ENCODE results near the gene HDAC4.

HDAC4 gene

DNA sequence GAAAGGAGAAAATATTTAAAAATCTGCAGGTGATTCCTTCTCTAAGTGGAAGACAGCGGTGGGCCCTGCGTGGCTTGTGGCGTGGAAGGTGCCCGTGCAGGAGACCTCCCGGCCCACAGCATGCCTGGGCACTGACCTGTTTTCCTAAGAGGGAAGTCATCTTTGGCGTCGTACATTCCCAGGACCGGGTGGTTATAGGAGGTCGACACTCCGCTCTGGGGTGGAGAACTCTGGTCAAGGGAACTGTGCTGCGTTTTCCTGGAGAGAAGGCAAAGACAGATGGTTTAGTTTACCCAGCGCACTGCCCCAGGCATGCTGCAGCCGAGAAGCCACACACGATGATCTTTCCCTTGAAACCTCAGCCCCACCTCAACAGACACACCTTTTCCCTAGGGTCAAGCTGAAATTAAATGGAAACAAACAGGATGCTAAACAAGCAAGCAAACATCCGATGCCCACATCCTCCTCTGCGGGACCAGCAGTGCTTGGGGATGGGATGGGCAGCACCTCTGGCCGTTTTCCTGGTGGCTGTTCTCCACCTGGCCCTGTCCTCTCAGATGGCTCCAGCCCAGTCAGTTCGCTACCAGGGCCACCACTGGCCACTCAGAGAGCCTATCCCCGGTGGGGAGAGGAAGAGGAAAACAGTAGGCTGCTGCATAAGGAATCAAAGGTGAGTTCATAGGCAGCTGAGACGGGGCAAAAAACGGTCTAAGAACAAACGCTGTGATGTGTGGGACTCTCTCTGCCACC, 244.1 kb downstream of the HDAC4 start:
- no peak for DNase-seq (ENCODE audit: low read depth, low spot score)

DNA sequence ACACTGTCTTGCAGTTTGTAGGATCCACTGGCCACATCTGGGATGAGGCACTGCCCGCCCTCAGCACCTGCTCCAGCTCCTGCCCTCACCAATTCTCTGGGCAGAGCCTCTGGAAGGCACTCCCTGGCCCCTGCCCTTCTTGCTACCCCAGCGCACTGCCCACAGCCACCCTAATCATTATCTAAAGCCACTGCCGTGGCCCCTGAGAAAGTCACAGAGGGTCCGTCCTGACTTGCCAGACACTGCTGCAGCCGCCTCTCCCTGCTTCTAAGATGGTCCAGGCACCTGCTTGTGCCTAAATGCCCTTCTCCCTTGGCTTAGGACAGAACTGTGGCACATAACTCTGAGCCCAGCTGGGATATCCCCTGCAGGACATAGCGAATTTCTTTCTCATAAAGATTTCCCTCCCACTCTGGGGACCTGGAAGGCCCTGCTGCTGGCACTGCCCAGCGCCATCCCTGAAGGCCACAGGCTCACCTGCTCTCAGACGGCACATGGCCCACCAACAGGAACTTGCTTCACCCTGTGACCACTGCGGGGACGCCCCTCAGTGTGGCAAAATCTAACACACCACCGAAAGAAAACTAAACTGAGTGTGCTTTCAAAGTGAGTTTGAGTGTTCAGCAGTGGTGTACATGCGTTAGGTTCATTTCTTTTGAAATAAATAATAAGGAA, 244.9 kb downstream of the HDAC4 start:
- no peak for DNase-seq (ENCODE audit: low read depth, low spot score)

DNA sequence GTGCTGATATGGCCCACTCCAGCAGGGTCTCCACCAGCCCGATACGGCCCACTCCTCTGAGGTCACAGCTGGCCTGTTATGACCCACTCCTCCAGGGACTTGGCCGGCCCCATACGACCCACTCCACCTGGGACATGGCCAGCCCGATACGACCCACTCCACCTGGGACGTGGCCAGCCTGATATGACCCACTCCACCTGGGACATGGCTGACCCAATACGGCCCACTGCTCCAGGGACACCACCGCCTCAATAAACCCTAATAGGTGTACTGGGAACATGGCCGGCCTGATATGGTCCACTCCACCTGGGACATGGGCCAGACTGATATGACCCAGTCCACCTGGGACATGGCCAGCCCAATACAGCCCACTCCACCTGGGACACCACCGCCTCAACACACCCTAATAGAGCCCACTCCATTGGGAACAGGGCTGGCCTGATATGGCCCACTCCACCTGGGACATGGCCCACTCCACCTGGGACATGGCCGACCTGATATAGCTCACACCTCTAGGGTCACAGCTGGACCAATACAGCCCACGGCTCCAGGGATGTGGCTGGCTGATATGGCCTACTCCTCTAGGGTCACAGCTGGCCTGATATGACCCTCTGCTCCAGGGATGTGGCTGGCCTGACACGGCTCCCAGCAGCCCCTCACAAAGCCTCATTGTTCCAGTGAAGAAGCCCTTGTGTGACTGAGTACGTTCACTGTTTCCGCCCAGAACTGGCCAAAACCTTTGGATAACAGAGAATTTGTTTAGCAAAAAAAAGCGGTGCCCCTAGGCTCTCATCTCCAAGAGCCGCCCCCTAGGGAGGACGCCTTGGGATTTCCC, 245.6 kb downstream of the HDAC4 start:
- no peak for DNase-seq (ENCODE audit: low read depth, low spot score)

DNA sequence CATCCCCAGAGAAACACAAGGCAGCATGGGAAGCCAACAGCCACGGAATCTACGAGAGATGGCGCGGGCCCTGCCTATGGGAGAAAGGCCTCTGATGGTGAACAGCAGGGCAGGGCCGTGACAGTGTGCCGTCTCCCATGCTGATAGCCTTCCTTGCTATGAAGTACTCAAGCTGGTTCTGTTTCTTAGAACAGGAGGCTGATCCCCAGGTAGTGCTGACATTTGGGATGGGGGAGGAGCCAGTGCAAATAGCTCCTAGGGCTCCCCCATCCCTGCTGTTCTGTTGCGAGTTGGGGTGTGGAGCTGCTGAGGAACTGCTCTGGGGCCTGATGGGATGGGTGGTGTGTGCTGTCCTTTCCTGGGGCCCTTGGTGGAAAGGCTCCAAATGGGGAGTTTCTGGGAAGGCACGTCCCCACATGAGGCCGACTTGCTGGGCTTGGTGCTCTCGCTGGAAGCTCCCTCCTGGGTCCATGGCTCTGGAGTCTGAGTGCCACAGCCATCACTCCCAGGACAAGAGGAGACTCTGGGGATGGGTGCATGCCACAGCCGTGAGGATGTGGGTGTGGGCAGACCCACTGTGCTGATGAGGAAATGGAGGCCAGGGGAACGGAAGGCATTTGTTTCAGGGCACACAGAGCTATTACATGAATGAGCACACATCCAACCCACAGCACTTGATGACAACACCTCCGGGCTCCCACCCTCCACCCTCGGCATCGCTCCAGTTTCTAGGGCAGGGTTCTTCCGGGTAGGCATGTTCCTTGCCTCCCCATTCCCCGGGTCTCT, 246.8 kb downstream of the HDAC4 start:
- no peak for DNase-seq (ENCODE audit: low read depth, low spot score)

DNA sequence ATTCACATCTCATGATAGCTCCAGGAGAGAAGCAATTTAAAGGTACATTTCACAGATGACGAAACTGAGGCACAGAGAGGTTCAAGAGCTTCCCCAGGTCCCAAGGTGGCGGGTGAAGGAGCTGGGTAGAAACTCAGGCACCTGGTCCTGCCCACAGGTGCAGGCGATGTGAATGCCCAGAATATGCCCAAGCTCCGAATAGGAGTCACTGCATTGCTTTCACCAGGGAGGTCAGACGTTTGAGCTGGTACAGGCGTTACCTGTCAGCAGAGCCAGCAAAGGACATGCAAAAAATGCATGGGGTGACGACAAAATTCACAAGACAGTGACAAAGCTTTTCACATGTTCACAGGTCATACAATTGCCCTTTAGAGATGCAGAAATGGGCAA, 247.9 kb downstream of the HDAC4 start:
- DNase-seq (ENCODE audit: low read depth, low spot score): no peak

DNA sequence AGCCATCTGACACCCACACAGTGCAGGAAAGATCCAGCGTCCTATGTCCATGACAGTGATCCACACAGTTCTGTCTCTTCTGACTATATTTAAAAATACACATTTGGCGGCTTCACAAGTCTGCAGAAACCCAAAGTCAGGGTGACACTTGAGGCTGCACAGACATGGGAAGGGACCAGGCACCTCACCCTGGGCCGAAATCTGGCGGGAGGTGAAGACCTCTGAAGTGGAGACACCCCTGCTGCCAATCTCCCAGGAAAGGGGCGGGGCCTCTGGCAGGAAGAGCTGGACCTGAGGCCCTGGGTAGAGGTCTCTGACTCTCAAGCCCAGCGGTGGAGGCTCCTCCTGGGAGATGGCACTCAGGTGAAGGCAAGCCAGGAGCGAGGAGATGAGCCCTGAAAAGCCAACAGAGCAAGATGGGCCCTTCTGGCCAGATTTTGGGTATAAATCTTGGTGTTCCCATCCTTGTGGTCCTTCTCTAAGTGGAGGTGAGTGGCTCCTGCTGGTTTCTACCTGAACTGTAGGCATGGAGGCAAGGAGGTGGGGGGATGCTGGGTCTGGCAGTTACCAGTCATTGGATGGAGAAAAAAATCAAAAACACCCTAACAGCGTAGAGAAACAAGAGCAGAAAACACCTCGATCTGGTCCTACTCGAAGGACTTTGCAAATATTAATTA, 248.4 kb downstream of the HDAC4 start:
- no peak for DNase-seq (ENCODE audit: low read depth, low spot score)

DNA sequence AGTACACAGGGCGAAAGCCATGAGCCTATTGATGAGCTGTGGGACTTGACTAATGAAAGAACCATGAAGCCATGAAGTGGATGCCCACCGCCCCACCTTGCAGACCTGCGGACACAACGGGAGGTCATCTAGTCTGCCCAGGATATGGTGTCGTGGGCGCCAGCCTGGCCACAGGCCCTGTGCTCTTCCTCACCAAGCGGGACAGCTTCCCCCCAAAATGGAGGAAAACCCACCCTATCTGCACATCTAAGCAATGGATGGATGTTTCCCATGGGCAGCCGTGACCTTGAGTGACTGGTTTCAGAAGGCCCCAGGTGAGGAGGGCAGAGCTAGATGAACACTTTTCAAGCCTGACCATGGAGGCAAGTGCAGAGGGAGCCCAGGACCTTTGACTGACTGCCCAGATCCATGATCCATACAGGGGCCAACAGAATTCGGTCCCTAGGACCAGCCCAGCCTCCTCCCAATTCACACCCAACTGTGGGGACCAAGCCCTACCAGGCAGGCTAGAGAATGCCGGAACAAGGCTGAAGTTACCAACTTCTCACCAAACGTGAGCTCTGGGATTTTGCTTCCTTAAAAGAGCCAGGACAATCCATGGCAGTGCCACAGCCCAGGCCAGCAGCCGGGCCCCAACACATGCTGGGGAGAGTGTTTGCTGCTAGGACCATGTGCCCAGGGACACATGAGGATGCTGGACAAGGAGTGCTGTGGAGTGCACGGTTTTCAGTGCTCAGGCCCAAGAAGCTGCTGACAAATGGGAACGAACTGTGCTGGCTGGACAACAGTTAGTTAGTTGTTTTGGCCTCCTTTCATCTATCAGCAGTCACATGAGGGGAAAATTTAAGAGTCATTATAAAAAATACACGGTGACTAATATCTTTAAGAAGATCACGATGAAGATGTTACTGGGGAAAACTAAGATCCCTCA, 249.4 kb downstream of the HDAC4 start:
- no peak for DNase-seq (ENCODE audit: low read depth, low spot score)

DNA sequence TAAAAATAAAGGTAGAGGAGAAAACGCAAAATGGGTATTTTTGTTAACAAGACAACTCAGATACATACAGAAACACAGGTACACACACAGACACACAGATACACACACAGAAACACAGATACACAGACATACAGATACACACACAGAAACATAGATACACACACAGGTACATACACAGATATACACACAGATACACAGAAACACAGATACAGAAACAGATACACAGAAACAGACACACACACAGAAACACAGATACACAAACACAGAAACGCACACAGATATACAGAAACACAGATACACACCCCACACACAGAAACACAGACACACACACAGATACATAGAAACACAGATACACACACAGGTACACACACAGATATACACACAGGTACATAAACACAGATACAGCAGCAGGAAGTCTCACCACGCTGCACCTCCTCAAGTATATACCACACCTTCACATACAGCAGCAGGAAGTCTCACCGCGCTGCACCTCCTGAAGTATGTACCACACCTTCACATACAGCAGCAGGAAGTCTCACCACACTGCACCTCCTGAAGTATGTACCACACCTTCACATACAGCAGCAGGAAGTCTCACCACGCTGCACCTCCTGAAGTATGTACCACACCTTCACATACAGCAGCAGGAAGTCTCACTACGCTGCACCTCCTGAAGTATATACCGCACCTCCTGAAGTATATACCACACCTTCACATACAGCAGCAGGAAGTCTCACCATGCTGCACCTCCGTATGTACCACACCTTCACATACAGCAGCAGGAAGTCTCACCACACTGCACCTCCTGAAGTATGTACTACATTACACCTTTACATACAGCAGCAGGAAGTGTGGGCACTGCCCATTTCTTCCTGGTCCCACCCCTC, 250.5 kb downstream of the HDAC4 start:
- DNase-seq (ENCODE audit: low read depth, low spot score): no peak

DNA sequence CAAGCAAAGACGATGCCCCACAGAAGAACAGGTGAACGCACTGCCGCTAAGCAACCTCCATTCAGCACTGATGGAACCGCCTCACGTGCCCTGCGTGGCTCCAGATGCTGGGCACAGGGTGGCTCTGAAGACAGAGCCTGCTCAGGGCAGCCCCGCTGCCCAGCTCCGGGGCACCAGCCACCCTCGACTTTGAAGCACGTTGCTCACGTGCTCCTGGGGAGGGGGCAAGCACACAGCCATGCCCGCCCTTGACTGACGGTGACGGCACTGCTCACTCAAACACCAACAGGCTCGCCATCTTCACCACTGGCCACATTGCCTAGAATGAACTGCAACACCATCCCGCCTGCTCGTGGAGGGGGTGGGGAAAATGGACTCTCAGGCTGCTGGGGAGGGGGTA, 251.3 kb downstream of the HDAC4 start:
- no peak for DNase-seq (ENCODE audit: low read depth, low spot score)

DNA sequence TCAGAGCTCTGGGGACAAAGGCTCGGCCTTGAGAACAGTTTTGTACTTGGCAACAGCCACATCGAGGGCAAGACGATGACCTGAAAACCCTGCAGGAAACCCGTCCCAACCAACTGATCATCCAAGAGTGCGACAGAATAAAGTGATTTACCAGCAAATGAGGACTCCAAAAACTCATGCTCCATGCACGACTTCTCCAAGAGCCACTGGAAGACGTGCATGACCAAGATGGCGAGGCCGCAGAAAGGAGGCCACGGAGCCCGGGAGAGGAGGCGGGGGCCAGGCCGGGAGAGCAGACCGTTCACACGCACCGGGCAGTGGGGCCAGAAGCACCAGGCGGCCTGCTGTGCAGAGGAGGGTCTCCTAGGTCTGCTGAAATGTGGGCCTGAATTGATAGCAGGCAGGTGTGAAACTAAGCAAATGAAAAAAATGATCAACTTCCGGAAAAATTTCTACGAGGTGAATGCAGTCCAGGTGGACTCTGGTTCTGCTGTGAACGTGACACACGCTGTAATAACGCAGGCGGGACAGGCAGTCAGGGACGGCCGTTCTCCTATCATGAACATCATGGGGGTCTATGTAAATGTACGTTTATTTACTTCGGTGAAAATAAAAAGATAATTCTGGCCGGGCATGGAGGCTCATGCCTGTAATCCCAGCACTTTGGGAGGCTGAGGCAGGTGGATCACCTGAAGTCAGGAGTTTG, 252.2 kb downstream of the HDAC4 start:
- no peak for DNase-seq (ENCODE audit: low read depth, low spot score)

DNA sequence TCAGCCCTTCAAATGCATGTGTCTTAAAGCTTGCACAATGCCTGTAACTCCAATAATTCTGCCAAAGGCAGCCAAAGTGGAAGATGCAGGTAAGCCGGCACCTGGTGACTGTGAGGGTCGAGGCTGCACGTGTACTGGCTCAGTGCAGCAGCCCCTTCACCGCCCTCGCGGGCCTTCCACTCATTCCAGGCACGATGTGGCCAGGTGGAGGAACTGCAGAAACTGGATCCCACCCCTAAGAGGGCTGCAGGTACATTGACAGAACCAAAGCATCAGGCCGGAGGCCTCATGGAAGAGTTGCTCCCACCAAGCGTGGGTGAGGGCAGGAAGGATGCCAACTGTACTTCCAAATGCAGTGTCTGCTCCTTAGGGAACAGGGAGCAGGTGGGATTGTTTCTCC, 253.4 kb downstream of the HDAC4 start:
- no peak for DNase-seq (ENCODE audit: low read depth, low spot score)

DNA sequence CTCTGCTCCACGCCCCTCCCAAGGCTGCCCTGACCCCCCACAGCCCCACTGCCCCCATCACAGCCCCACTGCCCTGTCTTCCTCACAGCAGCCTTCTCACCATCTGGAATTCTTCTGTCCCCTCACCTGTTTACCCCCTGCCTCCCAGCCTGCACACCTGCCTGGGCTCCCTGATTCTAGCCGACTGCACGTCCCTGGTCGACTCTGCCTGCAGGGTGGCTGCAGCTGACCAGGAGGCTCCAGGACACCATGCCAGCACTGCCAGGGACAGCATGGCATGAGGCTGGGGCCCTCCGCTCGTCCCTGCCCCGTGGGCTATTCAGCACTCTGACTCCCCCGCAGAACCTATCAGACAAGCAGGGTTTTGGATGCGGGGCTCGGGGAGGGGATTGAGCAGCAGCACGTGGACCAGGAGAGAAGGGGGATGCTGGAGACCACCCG, 254.1 kb downstream of the HDAC4 start:
- no peak for DNase-seq (ENCODE audit: low read depth, low spot score)

DNA sequence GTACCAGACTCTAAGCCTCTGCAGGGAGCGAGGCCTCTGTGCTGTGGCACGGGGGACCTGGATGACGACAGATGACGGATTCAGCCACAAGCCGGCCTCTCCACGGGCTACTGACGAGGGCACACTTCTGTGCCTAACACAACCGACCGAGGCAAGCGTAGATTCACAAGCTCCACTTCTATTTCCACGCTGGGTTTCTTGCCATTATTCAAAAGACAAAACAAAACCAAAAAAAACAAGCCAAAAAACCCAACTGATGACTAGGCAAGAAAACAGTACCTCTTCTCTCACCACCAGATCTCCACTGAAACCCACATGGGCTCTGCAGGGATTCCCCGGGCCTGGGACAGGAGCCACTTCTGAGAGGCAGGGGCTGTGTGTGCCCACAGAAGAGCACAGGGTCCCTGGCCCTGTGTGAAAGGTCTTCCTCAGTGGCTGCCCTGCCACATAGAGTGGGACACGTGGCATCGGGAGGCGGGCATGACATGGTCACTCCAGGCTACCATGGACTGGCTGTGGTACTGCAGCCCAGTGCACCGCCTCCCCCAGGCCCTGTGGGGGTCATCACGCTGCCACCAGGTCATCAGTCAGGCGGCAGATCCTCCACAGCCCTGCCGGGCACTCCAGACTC, 254.7 kb downstream of the HDAC4 start:
- DNase-seq (ENCODE audit: low read depth, low spot score): no peak

DNA sequence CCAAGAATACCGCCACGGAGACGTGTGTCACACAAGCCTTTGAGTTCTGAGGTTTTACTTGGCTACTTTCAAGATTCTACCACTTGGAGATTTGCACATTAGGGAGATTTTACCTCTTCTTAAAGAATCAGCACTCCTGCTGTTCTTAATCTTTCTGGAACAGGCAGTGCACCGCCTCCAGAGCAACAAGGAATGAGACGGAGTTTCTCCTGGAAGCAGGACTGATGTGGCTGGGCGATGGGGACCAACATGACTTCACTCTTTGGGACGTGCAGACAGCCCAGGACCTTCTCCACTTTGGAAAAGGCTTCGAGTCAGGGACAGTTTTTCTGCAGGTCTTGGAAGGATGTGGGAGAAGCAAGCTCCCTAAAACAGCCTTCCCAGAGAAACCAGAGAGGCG, 255.2 kb downstream of the HDAC4 start:
- no peak for DNase-seq (ENCODE audit: low read depth, low spot score)

DNA sequence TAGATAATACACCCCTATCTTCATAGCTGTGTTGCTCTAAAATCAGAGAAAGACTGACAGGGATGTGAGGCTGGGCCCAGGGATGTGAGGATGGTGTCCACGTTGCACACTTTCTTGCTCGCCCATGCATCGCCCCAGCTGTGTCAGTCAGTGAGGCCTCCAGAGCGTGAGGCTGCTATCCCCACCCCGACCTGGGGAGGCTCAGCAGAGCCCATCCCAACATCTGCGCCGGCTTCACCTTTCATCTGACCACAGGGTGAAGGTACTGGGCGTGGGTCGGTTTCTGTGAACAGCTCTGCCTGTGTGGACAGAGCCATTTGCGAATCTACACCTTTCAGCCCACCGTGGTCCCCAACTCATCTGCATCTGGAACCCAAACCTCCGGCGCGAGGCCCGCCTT, 255.7 kb downstream of the HDAC4 start:
- no peak for DNase-seq (ENCODE audit: low read depth, low spot score)

DNA sequence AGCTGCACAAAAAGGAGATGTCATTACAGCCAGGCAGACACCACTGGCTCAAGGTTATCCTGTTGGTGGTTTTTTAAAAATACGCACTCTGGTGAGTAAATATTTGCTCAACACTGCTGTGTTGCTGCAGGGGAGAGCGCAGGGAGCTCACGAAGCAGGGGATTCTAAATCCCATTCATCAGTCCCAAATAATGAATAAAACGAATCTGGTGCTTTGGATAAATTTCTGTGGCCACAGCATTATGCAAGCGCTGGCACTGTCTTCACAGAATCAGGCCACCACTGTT, 256.2 kb downstream of the HDAC4 start:
- DNase-seq (ENCODE audit: low read depth, low spot score): no peak

DNA sequence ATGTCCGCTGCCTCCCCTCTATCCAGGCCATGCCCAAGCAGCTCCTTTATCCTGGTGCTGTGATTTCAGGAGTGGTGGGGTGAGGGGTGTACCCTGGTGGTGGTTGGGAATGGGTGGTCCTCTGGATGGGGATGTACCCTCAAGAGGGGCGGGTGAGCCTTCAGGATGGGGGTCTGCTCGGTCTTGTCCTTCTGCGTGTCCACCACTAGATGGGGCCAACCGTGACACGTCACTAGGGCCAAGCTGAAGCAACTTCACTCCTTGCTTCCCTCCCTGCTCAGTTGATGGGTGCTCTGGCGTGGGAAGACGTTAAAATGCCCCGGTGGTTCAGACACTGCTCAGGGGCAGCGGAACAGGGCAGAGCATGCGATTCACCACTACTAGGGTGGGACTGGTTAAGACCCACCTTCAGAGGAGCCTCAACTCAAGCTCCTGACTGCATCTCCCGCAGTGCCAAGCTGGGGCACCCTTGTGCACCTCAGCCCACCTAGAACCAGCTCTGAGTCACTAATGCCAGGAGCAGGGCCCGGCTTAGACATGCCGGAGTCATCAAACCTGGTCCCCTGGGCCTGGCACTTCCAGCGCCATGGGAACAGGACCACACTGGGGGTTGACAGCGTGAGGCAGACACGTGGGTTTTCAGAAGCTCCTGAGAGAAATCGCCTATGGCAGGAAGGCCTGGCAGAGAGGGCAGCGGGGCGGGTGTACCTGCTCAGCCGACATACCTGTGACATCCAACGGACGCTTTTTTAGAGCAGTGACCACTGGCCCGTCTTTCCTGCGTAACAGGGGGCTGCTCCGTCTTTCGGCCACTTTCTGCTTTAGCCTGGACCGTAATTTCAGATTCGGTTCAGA, 256.7 kb downstream of the HDAC4 start:
- no peak for DNase-seq (ENCODE audit: low read depth, low spot score)
